ENCODE data around the gene RSAD2.

The RSAD2 gene

GRCh38 chr2:6908291-6908690 is 30.7 kb downstream of the RSAD2 start:
- no peak for DNase-seq

GRCh38 chr2:6909431-6910385 is 32.1 kb downstream of the RSAD2 start:
- no peak for DNase-seq

GRCh38 chr2:6911721-6912120 is 34.1 kb downstream of the RSAD2 start:
- DNase-seq: no peak

GRCh38 chr2:6913415-6914157 is 36.0 kb downstream of the RSAD2 start:
- DNase-seq: no peak

GRCh38 chr2:6914828-6915227 is 37.3 kb downstream of the RSAD2 start:
- DNase-seq: no peak

GRCh38 chr2:6915399-6915798 is 37.8 kb downstream of the RSAD2 start:
- DNase-seq: peak; percentile 39 to 54

- no peak for DNase-seq
Measured at GRCh38 chr2:6916224-6916623, 38.6 kb downstream of the RSAD2 start.

- no peak for DNase-seq
Measured at GRCh38 chr2:6916736-6917070, 39.1 kb downstream of the RSAD2 start.

GRCh38 chr2:6917071-6917760 is 39.6 kb downstream of the RSAD2 start, which contains the start of gene RNF144A:
RNF144A (plus strand) TSS chr2:6917412; CDS start chr2:6996927, 79,515 bp downstream.
- DNase-seq: peak; percentile 69 to 77

GRCh38 chr2:6917761-6918421 is 40.3 kb downstream of the RSAD2 start:
- DNase-seq: no peak

- DNase-seq: no peak
Measured at GRCh38 chr2:6919901-6920742, 42.5 kb downstream of the RSAD2 start.

GRCh38 chr2:6920743-6921064 is 43.1 kb downstream of the RSAD2 start:
- no peak for DNase-seq

GRCh38 chr2:6921321-6921922 is 43.8 kb downstream of the RSAD2 start:
- no peak for DNase-seq

- DNase-seq: no peak
Measured at GRCh38 chr2:6922201-6922656, 44.7 kb downstream of the RSAD2 start.

GRCh38 chr2:6923319-6923718 is 45.7 kb downstream of the RSAD2 start:
- no peak for DNase-seq

GRCh38 chr2:6924101-6924923 is 46.7 kb downstream of the RSAD2 start:
- no peak for DNase-seq

GRCh38 chr2:6924924-6925409 is 47.4 kb downstream of the RSAD2 start:
- DNase-seq: no peak

GRCh38 chr2:6926071-6926732 is 48.6 kb downstream of the RSAD2 start:
- DNase-seq: no peak

GRCh38 chr2:6927186-6927585 is 49.6 kb downstream of the RSAD2 start:
- DNase-seq: no peak

GRCh38 chr2:6927753-6928152 is 50.2 kb downstream of the RSAD2 start:
- no peak for DNase-seq

All from hippocampal formation (tissue), 2 donors.